ENCODE measurements around the gene BCL7B.
"Not testable (repeated sequence)": the region's sequence is repeated elsewhere in the genome, so short reads cannot be mapped to it uniquely, and the experiment has no call there.

BCL7B gene

DNA sequence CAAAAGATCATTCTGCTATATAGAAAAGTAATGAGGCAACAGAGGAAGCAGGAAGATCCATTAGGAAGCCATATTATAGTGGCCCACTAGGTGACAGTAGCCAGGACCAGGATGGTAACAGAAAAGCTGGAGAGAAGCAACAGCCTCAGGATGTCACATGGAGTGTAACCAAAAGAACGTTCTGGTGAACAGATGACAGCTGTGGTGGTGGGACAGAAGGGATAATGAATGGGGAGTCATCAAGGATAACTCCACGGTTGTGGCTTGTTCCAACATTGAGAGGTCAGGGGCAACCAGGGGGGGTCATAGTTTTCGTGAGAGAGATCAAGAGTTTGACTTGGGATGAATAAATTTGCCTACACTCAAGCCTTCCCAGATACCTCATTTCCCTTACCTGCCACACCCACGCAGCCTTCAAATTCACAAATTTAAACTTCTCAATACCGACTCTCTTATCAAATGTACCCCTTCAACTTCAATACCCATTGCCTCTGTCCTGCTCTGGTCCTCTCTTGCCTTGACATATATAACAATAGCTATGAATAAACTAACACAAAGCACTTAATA lies 11.6 kb upstream of the BCL7B start:
- no peak for FAIRE-seq
- no peak for DNase-seq (ENCODE audit: insufficient read length, low spot score)

GRCh38 chr7:73567846-73568685 lies 10.6 kb upstream of the BCL7B start:
- DNase-seq (ENCODE audit: insufficient read length, low spot score) (no peak), FAIRE-seq (no peak)
- no peak for TF ChIP-seq CTCF (IDR thresholded peaks at IDR 0.05; ENCODE audit: insufficient read depth, missing control alignments)

More for the DNA sequence above, 11.6 kb upstream of the BCL7B start:
- TF ChIP-seq CTCF (IDR thresholded peaks at IDR 0.05; ENCODE audit: insufficient read depth, missing control alignments), result no peak

GRCh38 chr7:73567140-73567539 lies 9.7 kb upstream of the BCL7B start:
- no peak for DNase-seq (ENCODE audit: insufficient read length, low spot score)
- no peak for TF ChIP-seq CTCF (IDR thresholded peaks at IDR 0.05; ENCODE audit: insufficient read depth, missing control alignments)
- no peak for FAIRE-seq

- not testable (repeated sequence) for DNase-seq (ENCODE audit: insufficient read length, low spot score); FAIRE-seq
Measured at GRCh38 chr7:73566431-73566830, 8.9 kb upstream of the BCL7B start.

DNA sequence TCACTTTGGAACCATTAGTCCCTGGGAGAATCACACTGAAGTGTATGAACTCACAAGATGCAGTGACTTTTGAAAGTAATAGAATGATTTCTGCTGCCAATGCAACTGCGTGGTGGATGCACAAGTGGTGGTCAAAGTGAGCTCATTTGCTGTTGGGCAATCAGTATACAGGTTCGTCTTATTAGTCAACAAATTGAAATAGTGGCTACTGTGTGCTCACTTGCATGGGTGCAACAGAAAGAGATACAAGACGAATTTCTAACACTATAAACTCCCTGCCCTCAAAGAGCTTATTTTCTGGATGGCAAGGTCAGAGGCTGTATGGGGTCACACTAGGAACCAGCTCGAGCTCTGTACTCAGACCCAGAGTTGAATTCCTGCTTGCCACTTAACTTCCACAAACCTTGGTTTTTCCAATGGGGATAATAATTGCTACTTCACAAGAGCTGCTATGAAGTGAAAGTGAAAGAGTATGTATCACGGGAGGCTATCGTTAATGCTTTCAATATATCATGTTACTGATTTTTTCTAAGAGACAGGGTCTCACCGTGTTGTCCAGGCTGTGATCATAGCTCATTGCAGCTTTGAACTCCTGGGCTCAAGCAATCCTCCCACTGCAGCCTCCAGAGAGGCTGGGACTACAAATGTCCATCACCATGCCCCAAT lies 8.3 kb upstream of the BCL7B start:
- TF ChIP-seq CTCF (IDR thresholded peaks at IDR 0.05; ENCODE audit: insufficient read depth, missing control alignments), result no peak
- no peak for FAIRE-seq
- no peak for DNase-seq (ENCODE audit: insufficient read length, low spot score)

- FAIRE-seq (no peak), DNase-seq (ENCODE audit: insufficient read length, low spot score) (no peak)
- TF ChIP-seq CTCF (IDR thresholded peaks at IDR 0.05; ENCODE audit: insufficient read depth, missing control alignments), result no peak
Measured at GRCh38 chr7:73560109-73560835, 2.8 kb upstream of the BCL7B start.

- no peak for TF ChIP-seq CTCF (IDR thresholded peaks at IDR 0.05; ENCODE audit: insufficient read depth, missing control alignments)
- FAIRE-seq (no peak), DNase-seq (ENCODE audit: insufficient read length, low spot score) (peak; percentile 91)
Measured at GRCh38 chr7:73557108-73557396, 438 bp downstream of the BCL7B start.

All from D721Med (cell line).